ENCODE results near the gene ATOH8. TPM values are rescaled to one million over a fixed set of nuclear protein-coding genes. Genes with fewer than 3 reads are reported as not detected.
A peak's percentile ranks its signal among the peaks of the same experiment; 100 is the strongest.

Gene ATOH8
- total RNA-seq, 5 donors from 2014 or later (not counting 1 experiment from before 2014, with no cell fraction given): 0.20 TPM; not detected in 4

GRCh38 chr2:85812094-85812735 is 58.4 kb downstream of the ATOH8 start:
- Mint-ChIP-seq H3K4me3 (no peak overlapping the region), H3K36me3 (no peaks in the 10 kb centered on the region), H3K4me1 (peaks cover 2 to 8% (median 4%) of the 10 kb centered on the region in 3 donors), H3K27me3 (peaks cover 10 to 14% of the 10 kb centered on the region in 2 donors), H3K9me3 (no peaks in the 10 kb centered on the region), H3K27ac (no peak overlapping the region)
- Histone ChIP-seq H3K4me1 (ENCODE audit: control insufficient read depth in 1 of 2, extremely low read depth in 1 of 2, insufficient read depth in 2 of 2, low read length in 2 of 2) (peaks cover 0 to 3% of the 10 kb centered on the region in 2 experiments), H3K36me3 (ENCODE audit: control insufficient read depth in 2 of 2, extremely low read depth in 1 of 2, insufficient read depth in 1 of 2, low read length in 1 of 2) (no peaks in the 10 kb centered on the region), H3K27ac (ENCODE audit: low read length) (no peak overlapping the region), H3K27me3 (replicated peaks in 1 of 2; ENCODE audit: control insufficient read depth in 2 of 2, extremely low read depth in 1 of 2, insufficient read depth in 2 of 2, low read length in 1 of 2) (peaks cover 0 to 36% of the 10 kb centered on the region in 2 experiments), H3K9me3 (no peaks in the 10 kb centered on the region), H3K4me3 (ENCODE audit: control insufficient read depth in 1 of 2, extremely low read depth in 1 of 2, low read length in 1 of 2) (no peak overlapping the region)
- POLR2A ChIA-PET: no interaction called here
- DNase-seq (no peak), ATAC-seq (replicated peaks in 1 of 4) (no peak)
- WGBS (ENCODE audit: insufficient coverage): 73% methylated on average over 9 of the region's 10 CpGs
- CTCF ChIA-PET: interaction anchor here (0.7 to 1.1 kb wide), 3 partner anchors 83 to 268 kb away, joined by 3 to 4 read pairs (median 3); no protein-coding TSS in a partner anchor

- no peak overlapping the region for H3K4me3 ChIP-seq (ENCODE audit: control insufficient read depth in 1 of 2, extremely low read depth in 1 of 2, low read length in 1 of 2)
- no peak overlapping the region for H3K27ac ChIP-seq (ENCODE audit: low read length)
- H3K36me3 ChIP-seq (ENCODE audit: control insufficient read depth in 2 of 2, extremely low read depth in 1 of 2, insufficient read depth in 1 of 2, low read length in 1 of 2): no peaks in the 10 kb centered on the region
- H3K9me3 ChIP-seq: no peaks in the 10 kb centered on the region
- no peak overlapping the region for H3K27ac Mint-ChIP-seq
- ChIA-PET POLR2A (no interaction called here), CTCF (interaction anchor here (0.6 to 1.8 kb wide), 9 partner anchors 14 to 267 kb away, joined by 3 to 14 read pairs (median 4); no protein-coding TSS in a partner anchor)
- peaks cover 0 to 38% of the 10 kb centered on the region in 2 experiments for H3K27me3 ChIP-seq (replicated peaks in 1 of 2; ENCODE audit: control insufficient read depth in 2 of 2, extremely low read depth in 1 of 2, insufficient read depth in 2 of 2, low read length in 1 of 2)
- peaks cover 0 to 3% of the 10 kb centered on the region in 2 experiments for H3K4me1 ChIP-seq (ENCODE audit: control insufficient read depth in 1 of 2, extremely low read depth in 1 of 2, insufficient read depth in 2 of 2, low read length in 2 of 2)
- no peaks in the 10 kb centered on the region for H3K36me3 Mint-ChIP-seq
- 86% methylated on average over 5 of the region's 7 CpGs for WGBS (ENCODE audit: insufficient coverage)
- peaks cover 10 to 19% of the 10 kb centered on the region in 2 donors for H3K27me3 Mint-ChIP-seq
- H3K4me3 Mint-ChIP-seq: no peak overlapping the region
- H3K4me1 Mint-ChIP-seq: peaks cover 2 to 8% (median 4%) of the 10 kb centered on the region in 3 donors
- no peaks in the 10 kb centered on the region for H3K9me3 Mint-ChIP-seq
- ATAC-seq (replicated peaks in 1 of 4) (no peak), DNase-seq (no peak)
Observed at GRCh38 chr2:85813211-85813981, 59.6 kb downstream of the ATOH8 start.

GRCh38 chr2:85813982-85814801 is 60.4 kb downstream of the ATOH8 start:
- Mint-ChIP-seq H3K27me3 (peaks cover 10 to 21% of the 10 kb centered on the region in 2 donors), H3K4me1 (peaks cover 2 to 8% (median 4%) of the 10 kb centered on the region in 3 donors), H3K36me3 (no peaks in the 10 kb centered on the region), H3K4me3 (no peak overlapping the region), H3K27ac (no peak overlapping the region), H3K9me3 (no peaks in the 10 kb centered on the region)
- Histone ChIP-seq H3K4me3 (ENCODE audit: control insufficient read depth in 1 of 2, extremely low read depth in 1 of 2, low read length in 1 of 2) (no peak overlapping the region), H3K4me1 (ENCODE audit: control insufficient read depth in 1 of 2, extremely low read depth in 1 of 2, insufficient read depth in 2 of 2, low read length in 2 of 2) (peaks cover 0 to 3% of the 10 kb centered on the region in 2 experiments), H3K9me3 (no peaks in the 10 kb centered on the region), H3K36me3 (ENCODE audit: control insufficient read depth in 2 of 2, extremely low read depth in 1 of 2, insufficient read depth in 1 of 2, low read length in 1 of 2) (no peaks in the 10 kb centered on the region), H3K27me3 (replicated peaks in 1 of 2; ENCODE audit: control insufficient read depth in 2 of 2, extremely low read depth in 1 of 2, insufficient read depth in 2 of 2, low read length in 1 of 2) (peaks cover 0 to 38% of the 10 kb centered on the region in 2 experiments), H3K27ac (ENCODE audit: low read length) (no peak overlapping the region)
- ChIA-PET CTCF (interaction anchor here (0.6 to 1.8 kb wide), 6 partner anchors 14 to 266 kb away, joined by 3 to 14 read pairs (median 7); no protein-coding TSS in a partner anchor), POLR2A (no interaction called here)
- ATAC-seq (replicated peaks in 1 of 4): peak; percentile 69 to 84 (median 81)
- DNase-seq: peak; percentile 48 to 86 (median 72)
- 26% methylated on average over 9 of the region's 13 CpGs for WGBS (ENCODE audit: insufficient coverage)

GRCh38 chr2:85814802-85815550 is 61.2 kb downstream of the ATOH8 start:
- H3K27me3 Mint-ChIP-seq: peaks cover 10 to 24% of the 10 kb centered on the region in 2 donors
- DNase-seq: no peak
- Histone ChIP-seq H3K27me3 (replicated peaks in 1 of 2; ENCODE audit: control insufficient read depth in 2 of 2, extremely low read depth in 1 of 2, insufficient read depth in 2 of 2, low read length in 1 of 2) (peaks cover 0 to 38% of the 10 kb centered on the region in 2 experiments), H3K4me3 (ENCODE audit: control insufficient read depth in 1 of 2, extremely low read depth in 1 of 2, low read length in 1 of 2) (no peak overlapping the region), H3K27ac (ENCODE audit: low read length) (no peak overlapping the region), H3K9me3 (no peaks in the 10 kb centered on the region), H3K4me1 (ENCODE audit: control insufficient read depth in 1 of 2, extremely low read depth in 1 of 2, insufficient read depth in 2 of 2, low read length in 2 of 2) (peaks cover 0 to 3% of the 10 kb centered on the region in 2 experiments), H3K36me3 (ENCODE audit: control insufficient read depth in 2 of 2, extremely low read depth in 1 of 2, insufficient read depth in 1 of 2, low read length in 1 of 2) (no peaks in the 10 kb centered on the region)
- ATAC-seq (replicated peaks in 1 of 4): no peak
- H3K4me3 Mint-ChIP-seq: no peak overlapping the region
- H3K4me1 Mint-ChIP-seq: peaks cover 2 to 8% (median 4%) of the 10 kb centered on the region in 3 donors
- no peak overlapping the region for H3K27ac Mint-ChIP-seq
- H3K9me3 Mint-ChIP-seq: no peaks in the 10 kb centered on the region
- no peaks in the 10 kb centered on the region for H3K36me3 Mint-ChIP-seq
- CTCF ChIA-PET: interaction anchor here (0.6 to 2.1 kb wide), 15 partner anchors 13 to 278 kb away, joined by 3 to 14 read pairs (median 4); no protein-coding TSS in a partner anchor
- POLR2A ChIA-PET: interaction anchor here (0.6 kb wide), 4 partner anchors 74 to 1399 kb away, joined by 3 to 6 read pairs (median 4); no protein-coding TSS in a partner anchor
- WGBS (ENCODE audit: insufficient coverage): 85% methylated on average over 5 of the region's 10 CpGs

GRCh38 chr2:85819811-85820510 is 66.2 kb downstream of the ATOH8 start:
- peaks cover 0 to 13% of the 10 kb centered on the region in 2 donors for H3K27me3 Mint-ChIP-seq
- POLR2A ChIA-PET: no interaction called here
- peaks cover 0 to 10% of the 10 kb centered on the region in 2 experiments for H3K27me3 ChIP-seq (replicated peaks in 1 of 2; ENCODE audit: control insufficient read depth in 2 of 2, extremely low read depth in 1 of 2, insufficient read depth in 2 of 2, low read length in 1 of 2)

More at GRCh38 chr2:85819811-85820510, 66.2 kb downstream of the ATOH8 start:
- Mint-ChIP-seq H3K4me1 (no peaks in the 10 kb centered on the region), H3K27ac (no peak overlapping the region), H3K9me3 (no peaks in the 10 kb centered on the region), H3K4me3 (no peak overlapping the region), H3K36me3 (no peaks in the 10 kb centered on the region)
- no peak overlapping the region for H3K27ac ChIP-seq (ENCODE audit: low read length)
- CTCF ChIA-PET: interaction anchor here in 1 of 2 donors (0.7 kb wide), 4 partner anchors 8 to 53 kb away, joined by 3 to 11 read pairs (median 8); no protein-coding TSS in a partner anchor
- H3K4me1 ChIP-seq (ENCODE audit: control insufficient read depth in 1 of 2, extremely low read depth in 1 of 2, insufficient read depth in 2 of 2, low read length in 2 of 2): no peaks in the 10 kb centered on the region
- WGBS (ENCODE audit: insufficient coverage): 93% methylated on average over 2 of the region's 6 CpGs
- no peak overlapping the region for H3K4me3 ChIP-seq (ENCODE audit: control insufficient read depth in 1 of 2, extremely low read depth in 1 of 2, low read length in 1 of 2)
- no peaks in the 10 kb centered on the region for H3K36me3 ChIP-seq (ENCODE audit: control insufficient read depth in 2 of 2, extremely low read depth in 1 of 2, insufficient read depth in 1 of 2, low read length in 1 of 2)
- DNase-seq (no peak), ATAC-seq (replicated peaks in 1 of 4) (no peak)
- H3K9me3 ChIP-seq: no peaks in the 10 kb centered on the region
